ENCODE measurements around the gene IQCE.
"Not testable (repeated sequence)": the region's sequence is repeated elsewhere in the genome, so short reads cannot be mapped to it uniquely, and the experiment has no call there.

The IQCE gene

DNA sequence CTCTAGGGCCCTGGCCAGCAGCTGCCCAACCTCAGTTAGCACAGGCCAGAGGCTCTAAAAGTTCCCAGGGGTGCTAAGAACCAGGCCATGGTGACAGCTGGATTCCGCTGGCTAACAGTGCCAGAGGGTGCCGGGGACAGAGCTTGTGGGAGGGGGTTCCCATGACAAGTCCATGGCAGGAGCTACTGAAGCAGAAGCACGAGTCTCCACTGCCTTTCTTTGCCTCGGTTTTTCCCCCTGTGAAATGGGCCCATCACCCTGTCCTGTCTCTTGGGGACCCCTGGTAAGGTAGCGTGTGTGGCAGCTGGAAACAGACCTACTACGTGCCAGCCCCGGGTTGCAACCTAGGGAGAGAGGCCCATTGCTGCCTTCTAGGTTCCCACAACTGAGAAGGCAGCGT is 26.0 kb upstream of the IQCE start:
- H3K36me3 ChIP-seq (ENCODE audit: control insufficient read depth in 5 of 5, insufficient read depth in 5 of 5, low read length in 5 of 5), result peaks cover 0 to 17% (median 12%) of the 10 kb centered on the region in 5 donors
- H3K4me3 ChIP-seq (ENCODE audit: low read depth in 1 of 5, low read length in 5 of 5); H3K9me3 ChIP-seq (ENCODE audit: control insufficient read depth in 5 of 5, low read length in 5 of 5); H3K9ac ChIP-seq (ENCODE audit: low read length in 5 of 5); H3K27ac ChIP-seq (ENCODE audit: low read depth, low read length); H3K27me3 ChIP-seq (ENCODE audit: control insufficient read depth in 5 of 5, insufficient read depth in 4 of 5, low read length in 5 of 5): not testable (repeated sequence)
- H3K4me1 ChIP-seq (ENCODE audit: control insufficient read depth in 5 of 5, insufficient read depth in 5 of 5, low read length in 5 of 5), result peaks cover 0 to 46% (median 37%) of the 10 kb centered on the region in 5 donors

DNA sequence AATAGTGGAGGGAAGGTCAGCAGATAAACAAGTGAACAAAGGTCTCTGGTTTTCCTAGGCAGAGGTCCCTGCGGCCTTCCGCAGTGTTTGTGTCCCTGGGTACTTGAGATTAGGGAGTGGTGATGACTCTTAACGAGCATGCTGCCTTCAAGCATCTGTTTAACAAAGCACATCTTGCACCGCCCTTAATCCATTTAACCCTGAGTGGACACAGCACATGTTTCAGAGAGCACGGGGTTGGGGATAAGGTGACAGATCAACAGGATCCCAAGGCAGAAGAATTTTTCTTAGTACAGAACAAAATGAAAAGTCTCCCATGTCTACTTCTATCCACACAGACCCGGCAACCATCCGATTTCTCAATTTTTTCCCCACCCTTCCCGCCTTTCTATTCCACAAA is 25.2 kb upstream of the IQCE start:
- not testable (repeated sequence) for H3K9ac ChIP-seq (ENCODE audit: low read length in 5 of 5); H3K4me3 ChIP-seq (ENCODE audit: low read depth in 1 of 5, low read length in 5 of 5); H3K9me3 ChIP-seq (ENCODE audit: control insufficient read depth in 5 of 5, low read length in 5 of 5); H3K27me3 ChIP-seq (ENCODE audit: control insufficient read depth in 5 of 5, insufficient read depth in 4 of 5, low read length in 5 of 5); H3K27ac ChIP-seq (ENCODE audit: low read depth, low read length)
- peaks cover 0 to 39% (median 31%) of the 10 kb centered on the region in 5 donors for H3K4me1 ChIP-seq (ENCODE audit: control insufficient read depth in 5 of 5, insufficient read depth in 5 of 5, low read length in 5 of 5)
- peaks cover 0 to 18% (median 12%) of the 10 kb centered on the region in 5 donors for H3K36me3 ChIP-seq (ENCODE audit: control insufficient read depth in 5 of 5, insufficient read depth in 5 of 5, low read length in 5 of 5)

- H3K9me3 ChIP-seq (ENCODE audit: control insufficient read depth in 5 of 5, low read length in 5 of 5); H3K27me3 ChIP-seq (ENCODE audit: control insufficient read depth in 5 of 5, insufficient read depth in 4 of 5, low read length in 5 of 5); H3K9ac ChIP-seq (ENCODE audit: low read length in 5 of 5); H3K27ac ChIP-seq (ENCODE audit: low read depth, low read length); H3K4me3 ChIP-seq (ENCODE audit: low read depth in 1 of 5, low read length in 5 of 5): not testable (repeated sequence)
- H3K4me1 ChIP-seq (ENCODE audit: control insufficient read depth in 5 of 5, insufficient read depth in 5 of 5, low read length in 5 of 5), result peaks cover 0 to 32% (median 24%) of the 10 kb centered on the region in 5 donors
- peaks cover 0 to 18% (median 15%) of the 10 kb centered on the region in 5 donors for H3K36me3 ChIP-seq (ENCODE audit: control insufficient read depth in 5 of 5, insufficient read depth in 5 of 5, low read length in 5 of 5)
Measured at GRCh38 chr7:2534214-2534613, 24.6 kb upstream of the IQCE start.

DNA sequence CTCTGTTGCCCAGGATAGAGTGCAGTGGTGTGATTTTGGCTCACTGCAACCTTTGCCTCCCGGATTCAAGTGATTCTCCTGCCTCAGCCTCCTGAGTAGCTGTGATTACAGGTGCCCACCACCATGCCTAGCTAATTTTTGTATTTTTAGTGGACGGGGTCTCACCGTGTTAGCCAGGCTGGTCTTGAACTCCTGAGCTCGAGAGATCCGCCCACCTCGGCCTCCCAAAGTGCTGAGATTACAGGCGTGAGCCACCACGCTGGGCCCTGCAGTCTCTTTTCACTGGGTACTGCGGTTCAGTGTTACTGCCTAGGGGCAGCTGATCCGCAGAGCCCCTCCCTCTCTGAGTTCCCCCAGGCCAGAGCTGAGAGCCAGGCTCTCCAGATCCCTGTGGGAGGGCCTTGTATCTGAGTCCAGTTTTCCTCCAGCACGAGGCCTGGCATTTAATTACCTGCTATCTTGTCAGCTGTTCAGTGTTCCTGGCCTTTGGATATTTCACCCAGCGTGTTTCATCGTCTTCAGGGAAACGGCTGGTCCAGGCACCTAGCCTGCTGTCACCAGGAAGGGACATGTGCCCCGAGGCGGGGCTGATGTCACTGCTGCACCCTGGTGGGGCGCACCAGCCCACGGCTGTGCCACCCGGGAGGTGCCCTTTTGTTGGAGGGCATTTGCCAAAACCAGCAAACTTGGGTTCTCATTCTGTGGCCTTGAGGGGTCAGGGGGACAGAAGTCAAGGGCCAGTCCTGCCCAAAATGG is 22.7 kb upstream of the IQCE start:
- not testable (repeated sequence) for H3K9me3 ChIP-seq (ENCODE audit: control insufficient read depth in 5 of 5, low read length in 5 of 5); H3K9ac ChIP-seq (ENCODE audit: low read length in 5 of 5); H3K4me3 ChIP-seq (ENCODE audit: low read depth in 1 of 5, low read length in 5 of 5); H3K27ac ChIP-seq (ENCODE audit: low read depth, low read length); H3K27me3 ChIP-seq (ENCODE audit: control insufficient read depth in 5 of 5, insufficient read depth in 4 of 5, low read length in 5 of 5)
- H3K36me3 ChIP-seq (ENCODE audit: control insufficient read depth in 5 of 5, insufficient read depth in 5 of 5, low read length in 5 of 5), result peaks cover 0 to 34% (median 29%) of the 10 kb centered on the region in 5 donors
- H3K4me1 ChIP-seq (ENCODE audit: control insufficient read depth in 5 of 5, insufficient read depth in 5 of 5, low read length in 5 of 5), result peaks cover 0 to 14% (median 6%) of the 10 kb centered on the region in 5 donors

GRCh38 chr7:2537981-2538851 is 20.6 kb upstream of the IQCE start:
- Histone ChIP-seq H3K27ac (ENCODE audit: low read depth, low read length) (no peak overlapping the region), H3K4me1 (ENCODE audit: control insufficient read depth in 5 of 5, insufficient read depth in 5 of 5, low read length in 5 of 5) (peaks cover 0 to 3% (median 3%) of the 10 kb centered on the region in 5 donors), H3K9me3 (ENCODE audit: control insufficient read depth in 5 of 5, low read length in 5 of 5) (no peaks in the 10 kb centered on the region), H3K27me3 (ENCODE audit: control insufficient read depth in 5 of 5, insufficient read depth in 4 of 5, low read length in 5 of 5) (no peaks in the 10 kb centered on the region), H3K9ac (ENCODE audit: low read length in 5 of 5) (no peak overlapping the region), H3K36me3 (ENCODE audit: control insufficient read depth in 5 of 5, insufficient read depth in 5 of 5, low read length in 5 of 5) (peaks cover 0 to 55% (median 50%) of the 10 kb centered on the region in 5 donors), H3K4me3 (ENCODE audit: low read depth in 1 of 5, low read length in 5 of 5) (no peak overlapping the region)

DNA sequence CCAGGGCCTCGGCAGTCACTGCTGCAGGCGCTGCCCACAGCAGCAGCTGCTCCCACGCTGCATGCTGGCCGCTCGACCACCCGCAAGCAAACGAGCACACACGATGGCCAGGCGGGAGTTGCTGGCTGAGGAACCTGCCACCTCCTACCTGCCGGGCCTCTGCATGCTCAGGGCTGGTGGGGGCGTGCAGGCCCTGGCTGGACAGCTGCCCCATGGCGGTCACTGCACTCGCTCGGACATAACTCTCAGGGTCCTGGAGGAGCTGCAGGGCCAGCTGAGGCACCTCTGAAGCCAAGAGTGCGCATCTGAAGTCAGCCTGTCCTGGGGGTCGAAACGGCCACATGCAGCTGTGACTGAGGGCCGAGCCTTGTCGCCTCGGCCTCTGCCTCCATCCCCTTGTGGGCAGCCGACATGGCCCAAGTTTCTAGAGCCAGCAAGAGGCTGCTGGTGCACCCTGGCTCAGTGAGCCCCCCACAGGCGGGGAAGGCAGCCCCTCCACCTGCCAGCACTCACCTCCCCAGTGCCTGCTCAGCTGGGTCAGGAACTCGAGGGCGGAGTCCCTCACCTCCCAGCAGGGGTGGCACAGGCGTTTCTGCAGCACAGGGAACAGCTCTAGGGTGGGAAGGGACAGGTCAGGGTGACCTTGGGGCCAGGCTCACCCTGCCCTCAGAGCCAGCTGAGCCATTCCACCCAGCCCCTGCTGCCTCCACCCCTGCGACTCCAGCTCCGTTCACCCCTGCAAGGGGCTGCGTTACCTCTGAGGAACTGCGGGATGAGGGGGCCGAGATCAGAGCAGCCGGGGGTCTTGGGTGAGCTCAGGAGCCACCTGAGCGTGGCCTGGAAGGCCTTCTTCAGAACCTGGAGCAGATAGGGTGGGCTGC is 19.5 kb upstream of the IQCE start:
- Histone ChIP-seq H3K27me3 (ENCODE audit: control insufficient read depth in 5 of 5, insufficient read depth in 4 of 5, low read length in 5 of 5) (no peaks in the 10 kb centered on the region), H3K4me3 (ENCODE audit: low read depth in 1 of 5, low read length in 5 of 5) (no peak overlapping the region), H3K27ac (ENCODE audit: low read depth, low read length) (no peak overlapping the region), H3K9me3 (ENCODE audit: control insufficient read depth in 5 of 5, low read length in 5 of 5) (no peaks in the 10 kb centered on the region), H3K4me1 (ENCODE audit: control insufficient read depth in 5 of 5, insufficient read depth in 5 of 5, low read length in 5 of 5) (peaks cover 0 to 8% (median 3%) of the 10 kb centered on the region in 5 donors), H3K36me3 (ENCODE audit: control insufficient read depth in 5 of 5, insufficient read depth in 5 of 5, low read length in 5 of 5) (peaks cover 0 to 65% (median 58%) of the 10 kb centered on the region in 5 donors), H3K9ac (ENCODE audit: low read length in 5 of 5) (no peak overlapping the region)

- Histone ChIP-seq H3K27me3 (ENCODE audit: control insufficient read depth in 5 of 5, insufficient read depth in 4 of 5, low read length in 5 of 5) (no peaks in the 10 kb centered on the region), H3K36me3 (ENCODE audit: control insufficient read depth in 5 of 5, insufficient read depth in 5 of 5, low read length in 5 of 5) (peaks cover 0 to 72% (median 64%) of the 10 kb centered on the region in 5 donors), H3K4me1 (ENCODE audit: control insufficient read depth in 5 of 5, insufficient read depth in 5 of 5, low read length in 5 of 5) (peaks cover 0 to 8% (median 3%) of the 10 kb centered on the region in 5 donors), H3K9ac (ENCODE audit: low read length in 5 of 5) (no peak overlapping the region), H3K9me3 (ENCODE audit: control insufficient read depth in 5 of 5, low read length in 5 of 5) (no peaks in the 10 kb centered on the region), H3K4me3 (ENCODE audit: low read depth in 1 of 5, low read length in 5 of 5) (no peak overlapping the region), H3K27ac (ENCODE audit: low read depth, low read length) (no peak overlapping the region)
Measured at GRCh38 chr7:2540133-2540532, 18.6 kb upstream of the IQCE start.

DNA sequence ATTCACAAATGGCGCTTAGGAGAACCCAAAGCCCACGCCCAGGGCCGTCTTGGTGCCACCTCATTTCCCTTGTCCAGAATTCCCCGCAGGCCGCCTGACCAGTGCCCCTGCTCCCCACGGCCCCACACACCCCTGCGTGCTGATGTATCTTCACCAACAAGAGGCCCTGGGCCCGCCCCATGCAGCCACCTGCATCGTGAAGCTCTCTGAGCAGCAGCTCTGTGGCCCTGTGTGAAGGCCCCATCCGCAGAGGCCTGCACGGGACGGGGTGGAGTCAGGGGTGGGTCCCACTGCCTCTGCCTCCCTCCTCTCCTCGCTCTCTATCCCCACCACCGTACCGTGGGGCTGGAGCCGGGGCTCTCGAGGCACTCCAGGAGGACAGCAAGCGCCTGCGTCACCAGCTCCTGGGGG is 18.1 kb upstream of the IQCE start:
- Histone ChIP-seq H3K9ac (ENCODE audit: low read length in 5 of 5) (no peak overlapping the region), H3K4me3 (ENCODE audit: low read depth in 1 of 5, low read length in 5 of 5) (no peak overlapping the region), H3K27me3 (ENCODE audit: control insufficient read depth in 5 of 5, insufficient read depth in 4 of 5, low read length in 5 of 5) (no peaks in the 10 kb centered on the region), H3K9me3 (ENCODE audit: control insufficient read depth in 5 of 5, low read length in 5 of 5) (no peaks in the 10 kb centered on the region), H3K4me1 (ENCODE audit: control insufficient read depth in 5 of 5, insufficient read depth in 5 of 5, low read length in 5 of 5) (peaks cover 0 to 8% (median 0%) of the 10 kb centered on the region in 5 donors), H3K36me3 (ENCODE audit: control insufficient read depth in 5 of 5, insufficient read depth in 5 of 5, low read length in 5 of 5) (peaks cover 0 to 76% (median 65%) of the 10 kb centered on the region in 5 donors), H3K27ac (ENCODE audit: low read depth, low read length) (no peak overlapping the region)

GRCh38 chr7:2541291-2542010 is 17.3 kb upstream of the IQCE start:
- H3K4me3 ChIP-seq (ENCODE audit: low read depth in 1 of 5, low read length in 5 of 5), result no peak overlapping the region
- H3K9me3 ChIP-seq (ENCODE audit: control insufficient read depth in 5 of 5, low read length in 5 of 5), result no peaks in the 10 kb centered on the region
- H3K27me3 ChIP-seq (ENCODE audit: control insufficient read depth in 5 of 5, insufficient read depth in 4 of 5, low read length in 5 of 5), result no peaks in the 10 kb centered on the region
- no peak overlapping the region for H3K9ac ChIP-seq (ENCODE audit: low read length in 5 of 5)
- H3K4me1 ChIP-seq (ENCODE audit: control insufficient read depth in 5 of 5, insufficient read depth in 5 of 5, low read length in 5 of 5), result peaks cover 0 to 4% (median 0%) of the 10 kb centered on the region in 5 donors
- H3K27ac ChIP-seq (ENCODE audit: low read depth, low read length), result no peak overlapping the region
- peaks cover 0 to 84% (median 71%) of the 10 kb centered on the region in 5 donors for H3K36me3 ChIP-seq (ENCODE audit: control insufficient read depth in 5 of 5, insufficient read depth in 5 of 5, low read length in 5 of 5)
